Uterus (tissue), 4 donors: Measurements from ENCODE around the gene LRIG1. TPM values are rescaled to one million over a fixed set of nuclear protein-coding genes. Genes with fewer than 3 reads are reported as not detected.

Experiments
- DNase-seq, 2 donors: peaks; one replicate each; pipeline ENCODE4 v3.0.0-alpha.2; 2019 to 2020
- H3K27ac ChIP-seq, 2 donors: fragments of 200-600 bp; sonication (generic); 1 replicate in 1 of 2; 2 replicates in 1 of 2; pipeline ENCODE4 v1.5.1; 2016 to 2018
- H3K27me3 ChIP-seq, 2 donors: fragments of 200-600 bp; sonication (generic); one replicate each; pipeline ENCODE4 v1.5.1; 2018 to 2019; ENCODE audit warnings: control low read depth in 1 of 2
- H3K36me3 ChIP-seq, 2 donors: fragments of 200-600 bp; sonication (generic); one replicate each; pipeline ENCODE4 v1.5.1; 2019; ENCODE audit warnings: control low read depth in 1 of 2
- H3K4me1 ChIP-seq, 2 donors: fragments of 200-600 bp; sonication (generic); one replicate each; pipeline ENCODE4 v1.5.1; 2018 to 2019; ENCODE audit warnings: control low read depth in 1 of 2
- H3K4me3 ChIP-seq, 2 donors: fragments of 200-600 bp; sonication (generic); 1 replicate in 1 of 2; 2 replicates in 1 of 2; pipeline ENCODE4 v1.5.1; 2018 to 2019; ENCODE audit warnings: mild to moderate bottlenecking in 1 of 2
- H3K9me3 ChIP-seq, 2 donors: fragments of 200-600 bp; sonication (generic); one replicate each; pipeline ENCODE4 v1.5.1; 2019; ENCODE audit warnings: control low read depth in 1 of 2
- CTCF ChIP-seq, 4 experiments: fragments of 200-600 bp in 2 of 4; fragments of 450-650 bp in 2 of 4; sonication (generic) in 2 of 4; IDR thresholded peaks; one replicate each; pipeline ENCODE4 v1.5.1; 2016 to 2019; ENCODE audit warnings: antibody characterized with exemption in 4 of 4, mild to moderate bottlenecking in 2 of 4, moderate library complexity in 1 of 4
- POLR2A ChIP-seq, 2 donors: fragments of 450-650 bp; IDR thresholded peaks; one replicate each; pipeline ENCODE4 v1.6.1; 2016; ENCODE audit warnings: antibody characterized with exemption in 2 of 2, mild to moderate bottlenecking in 1 of 2, moderate library complexity in 1 of 2
- intact Hi-C: fragments of 100-400 bp; cut with DNase I; formaldehyde crosslinking; loops from one replicate; pipeline ENCODE4 v1.15.1; 2023; ENCODE audit warnings: low total_unique reads
- total RNA-seq, 4 donors: library from RNA; depleted of rRNA in 3 of 4; stranded (reverse); fragments of >200 nt in 3 of 4; gene quantifications; one replicate each; pipeline versions ENCODE4 v1.1.0 to v1.2.4, GENCODE V29; 2014 to 2023
- donor health status: DM: yes; HTN: yes; CAD: no.

LRIG1 gene
- total RNA-seq, 4 donors from 2014 or later = 20.9 to 108 (median 69.6) TPM

- no peak overlapping the region for H3K27ac ChIP-seq
- H3K4me3 ChIP-seq = no peak overlapping the region
- no peaks in the 10 kb centered on the region for H3K9me3 ChIP-seq
- peak; percentile 8 to 9 for DNase-seq
- intact Hi-C loops = loop anchor here (10.0 kb wide), 2 partner anchors 95 to 405 kb away; partner anchors contain the start of gene LRIG1
- H3K36me3 ChIP-seq = no peaks in the 10 kb centered on the region
- H3K4me1 ChIP-seq = no peaks in the 10 kb centered on the region
- no peaks in the 10 kb centered on the region for H3K27me3 ChIP-seq
- TF ChIP-seq CTCF (IDR thresholded peaks at IDR 0.05) (no peak), POLR2A (IDR thresholded peaks at IDR 0.05) (no peak)
Measured at GRCh38 chr3:66409771-66410754, 90.8 kb downstream of the LRIG1 start.

DNA sequence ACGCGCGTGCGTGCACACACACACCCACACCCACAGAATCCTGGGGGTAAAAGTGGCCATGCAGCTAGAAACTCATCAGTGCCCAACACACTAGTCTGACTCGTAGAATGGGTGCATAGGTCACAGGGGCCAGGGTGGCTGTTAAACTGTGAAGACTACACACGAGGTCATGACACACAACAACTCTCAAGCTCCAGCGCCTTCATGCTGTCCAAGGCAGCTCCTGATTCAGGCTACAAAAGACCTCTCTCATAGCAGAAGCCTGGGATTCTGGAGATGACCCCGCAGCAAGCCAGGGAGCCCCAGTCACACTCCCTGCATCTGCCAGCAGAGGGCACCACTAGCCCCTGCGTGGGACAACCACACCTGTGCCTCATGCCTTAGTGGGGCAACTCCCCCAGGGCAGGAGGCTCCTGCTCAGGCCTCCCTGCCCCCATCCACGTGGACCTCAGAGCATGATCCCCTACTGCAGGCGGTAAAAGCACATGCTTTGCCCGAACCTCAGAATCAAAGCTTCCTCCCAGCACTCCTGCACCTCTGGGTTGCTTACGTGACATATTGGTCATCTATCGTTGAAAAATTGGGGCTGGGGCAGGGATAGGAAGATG is 93.1 kb downstream of the LRIG1 start:
- Histone ChIP-seq H3K27me3 (no peaks in the 10 kb centered on the region), H3K9me3 (no peaks in the 10 kb centered on the region), H3K27ac (no peak overlapping the region), H3K36me3 (no peaks in the 10 kb centered on the region), H3K4me3 (no peak overlapping the region), H3K4me1 (no peaks in the 10 kb centered on the region)
- intact Hi-C loops = loop anchor here (10.0 kb wide), 2 partner anchors 97 to 407 kb away; partner anchors contain the start of gene LRIG1
- peak; percentile 68 to 74 for DNase-seq
- TF ChIP-seq CTCF (IDR thresholded peaks at IDR 0.05) (peak; percentile 79 to 93 (median 87)), POLR2A (IDR thresholded peaks at IDR 0.05) (no peak)

DNA sequence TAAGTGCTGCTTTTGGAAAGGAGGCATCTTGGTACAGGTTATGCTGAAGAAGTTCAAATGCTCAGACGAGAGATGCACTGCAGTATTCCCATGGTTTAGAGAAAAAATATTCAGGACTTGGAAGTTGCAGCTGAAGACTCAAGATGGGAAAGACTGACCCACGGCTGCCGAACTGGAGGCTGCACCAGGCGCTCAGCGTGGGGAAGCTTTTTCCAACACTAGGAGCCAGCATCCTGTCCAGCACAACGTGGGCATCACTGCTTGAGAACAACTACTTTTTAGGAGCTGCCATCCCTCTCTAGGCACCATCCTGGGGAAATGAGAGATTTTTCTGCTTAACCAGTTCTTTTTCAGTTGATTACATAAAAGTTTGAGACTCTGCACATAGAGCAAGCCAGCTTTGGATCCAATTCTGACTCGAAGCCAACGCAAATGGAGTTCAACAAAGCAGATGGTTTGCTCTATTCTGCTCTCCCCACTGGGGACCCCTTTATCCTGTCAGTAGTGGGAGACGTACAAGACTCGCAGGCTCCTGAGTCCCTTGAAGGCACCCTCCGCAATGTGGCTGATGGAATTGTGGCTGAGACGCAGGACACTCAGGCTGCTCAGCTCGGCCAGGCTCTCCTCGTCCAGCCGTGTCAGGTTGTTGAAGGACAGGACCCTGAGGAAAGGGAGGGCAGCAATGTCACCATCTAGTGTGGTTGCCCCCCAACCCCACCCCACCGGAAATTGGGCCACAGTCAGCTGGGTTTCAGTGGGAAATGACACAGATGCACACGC is 93.8 kb downstream of the LRIG1 start:
- H3K36me3 ChIP-seq = no peaks in the 10 kb centered on the region
- no peaks in the 10 kb centered on the region for H3K4me1 ChIP-seq
- H3K4me3 ChIP-seq = no peak overlapping the region
- intact Hi-C loops = loop anchor here (10.0 kb wide), 2 partner anchors 98 to 408 kb away; partner anchors contain the start of gene LRIG1
- peak in 1 of 2 donors; percentile 8 for DNase-seq
- H3K27me3 ChIP-seq = no peaks in the 10 kb centered on the region
- H3K27ac ChIP-seq = no peak overlapping the region
- no peaks in the 10 kb centered on the region for H3K9me3 ChIP-seq
- no peak for TF ChIP-seq CTCF (IDR thresholded peaks at IDR 0.05)

- no peaks in the 10 kb centered on the region for H3K4me1 ChIP-seq
- H3K36me3 ChIP-seq = no peaks in the 10 kb centered on the region
- peak in 1 of 2 donors; percentile 30 for DNase-seq
- intact Hi-C loops = loop anchor here (10.0 kb wide), 2 partner anchors 99 to 409 kb away; partner anchors contain the start of gene LRIG1
- no peaks in the 10 kb centered on the region for H3K9me3 ChIP-seq
- H3K4me3 ChIP-seq = no peak overlapping the region
- no peaks in the 10 kb centered on the region for H3K27me3 ChIP-seq
- no peak overlapping the region for H3K27ac ChIP-seq
- TF ChIP-seq POLR2A (IDR thresholded peaks at IDR 0.05) = no peak
Measured at GRCh38 chr3:66406163-66406562, 94.7 kb downstream of the LRIG1 start.

DNA sequence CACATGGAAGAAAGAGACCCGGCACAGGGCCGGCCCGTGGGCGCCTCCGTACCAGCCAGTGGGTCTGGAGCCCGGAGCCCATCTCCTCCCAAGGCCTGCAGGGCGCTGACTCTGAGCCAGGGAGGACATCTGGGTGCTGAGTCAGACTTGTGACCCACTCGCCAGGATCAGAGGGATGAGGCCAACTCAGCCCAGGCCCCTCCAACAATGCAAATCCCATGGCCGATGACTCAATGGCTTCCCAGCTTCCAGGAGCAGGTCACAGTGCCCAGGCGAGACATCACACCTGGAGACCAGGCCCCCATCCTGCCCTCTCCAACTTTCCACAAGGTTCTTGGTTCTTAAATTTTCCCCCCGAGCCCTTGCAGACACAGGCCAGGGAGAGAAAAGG is 95.1 kb downstream of the LRIG1 start:
- intact Hi-C loops = loop anchor here (10.0 kb wide), 2 partner anchors 99 to 409 kb away; partner anchors contain the start of gene LRIG1
- Histone ChIP-seq H3K4me3 (no peak overlapping the region), H3K36me3 (no peaks in the 10 kb centered on the region), H3K27ac (no peak overlapping the region), H3K27me3 (no peaks in the 10 kb centered on the region), H3K4me1 (no peaks in the 10 kb centered on the region), H3K9me3 (no peaks in the 10 kb centered on the region)
- DNase-seq = no peak
- TF ChIP-seq CTCF (IDR thresholded peaks at IDR 0.05) = no peak
- no peak for TF ChIP-seq POLR2A (IDR thresholded peaks at IDR 0.05)
